Measurements from ENCODE around the gene TMEM181.
"Not testable (repeated sequence)": the region's sequence is repeated elsewhere in the genome, so short reads cannot be mapped to it uniquely, and the experiment has no call there.

TMEM181 gene

GRCh38 chr6:158643836-158644230 lies 83.9 kb downstream of the TMEM181 start:
- DNase-seq (ENCODE audit: low read depth), result no peak

DNA sequence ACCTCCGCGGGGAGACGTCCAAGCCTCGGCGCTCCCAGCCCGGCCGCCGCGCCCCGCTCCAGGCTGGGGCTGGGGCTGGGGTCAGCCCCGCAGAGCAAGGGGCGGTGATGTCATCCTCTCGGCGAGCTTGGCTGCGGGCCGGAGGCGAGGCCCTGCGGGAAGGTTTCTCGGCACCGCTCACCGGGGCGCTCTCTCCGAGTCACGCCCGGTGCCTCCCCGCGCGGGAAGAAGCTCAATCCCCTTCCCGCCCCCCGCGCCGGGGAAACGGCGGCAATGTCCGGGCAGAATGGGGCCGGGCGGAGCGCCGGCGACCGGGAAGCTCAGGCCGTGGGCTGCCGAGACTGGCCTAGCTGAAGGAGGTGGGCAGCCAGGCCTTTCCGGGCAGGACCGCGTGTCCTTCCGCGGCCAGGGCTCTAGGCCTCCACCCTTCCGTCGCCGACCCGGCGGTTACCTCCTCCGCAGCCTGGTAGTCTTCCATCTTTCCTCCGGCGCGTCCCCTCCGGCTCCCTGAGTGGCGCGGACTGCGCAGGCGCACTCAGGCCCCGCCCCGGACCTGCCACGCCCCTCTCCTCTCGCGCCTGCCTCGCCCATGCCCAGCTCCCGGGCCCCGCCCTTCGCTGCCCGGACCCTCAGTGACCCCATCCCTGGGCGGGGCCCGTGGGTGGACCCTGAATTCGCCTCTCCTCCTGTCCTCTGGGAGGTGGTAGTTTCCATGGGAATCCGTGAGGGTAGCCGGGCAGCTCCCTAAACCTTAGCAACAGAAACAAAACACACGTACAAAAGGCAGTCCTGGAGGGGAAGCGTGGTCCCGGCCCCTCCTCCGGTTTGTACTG lies 84.6 kb downstream of the TMEM181 start, which contains the start of gene DYNLT1:
TSS of gene DYNLT1 (minus strand) at position 513 of the 833 bp plus-strand sequence. CDS start at position 478, 35 bp downstream.
- DNase-seq (ENCODE audit: low read depth), result peak; percentile 83

GRCh38 chr6:158645064-158646022 lies 85.5 kb downstream of the TMEM181 start:
- no peak for DNase-seq (ENCODE audit: low read depth)

DNA sequence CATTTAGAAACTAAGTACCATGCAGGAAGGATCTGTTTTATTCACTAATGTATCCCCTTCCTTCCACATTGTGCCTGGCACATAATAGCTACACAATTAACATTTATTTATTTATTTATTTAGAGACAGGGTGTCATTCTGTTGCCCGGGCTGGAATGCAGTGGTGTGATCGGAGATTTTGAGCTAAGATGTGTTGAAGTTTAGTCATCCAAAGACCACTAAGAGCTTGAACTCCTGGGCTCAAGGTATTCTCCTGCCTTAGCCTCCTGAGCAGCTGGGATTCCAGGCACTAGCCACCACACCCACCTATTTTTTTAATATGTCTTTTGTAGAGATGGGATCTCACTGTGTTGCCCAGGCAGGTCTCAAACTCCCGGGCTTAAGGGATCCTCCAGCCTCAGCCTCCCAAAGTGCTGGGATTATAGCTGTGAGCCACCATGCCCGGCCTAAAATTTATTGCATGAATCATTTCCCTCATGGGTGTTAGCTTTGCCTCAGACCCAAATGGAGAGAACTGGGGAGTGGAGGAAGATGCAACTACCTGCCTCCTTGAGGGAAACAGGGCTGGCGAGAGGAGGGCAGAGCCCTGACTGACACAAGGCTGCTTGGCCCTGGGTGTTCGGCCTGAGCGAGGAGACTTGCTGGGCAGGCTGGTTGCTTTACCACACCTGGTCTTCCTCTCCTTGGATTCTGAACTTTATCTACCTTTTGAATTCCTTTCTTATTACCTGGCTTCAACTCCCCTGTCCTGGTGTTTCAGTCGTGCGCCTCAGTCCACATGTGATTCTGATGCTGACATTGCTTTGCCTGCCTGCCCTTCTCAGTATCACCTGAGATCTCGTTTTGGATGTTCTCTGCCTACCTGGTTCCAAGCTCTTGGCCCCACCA lies 86.4 kb downstream of the TMEM181 start:
- no peak for DNase-seq (ENCODE audit: low read depth)

GRCh38 chr6:158647501-158647900 lies 87.6 kb downstream of the TMEM181 start:
- DNase-seq (ENCODE audit: low read depth), result no peak

DNA sequence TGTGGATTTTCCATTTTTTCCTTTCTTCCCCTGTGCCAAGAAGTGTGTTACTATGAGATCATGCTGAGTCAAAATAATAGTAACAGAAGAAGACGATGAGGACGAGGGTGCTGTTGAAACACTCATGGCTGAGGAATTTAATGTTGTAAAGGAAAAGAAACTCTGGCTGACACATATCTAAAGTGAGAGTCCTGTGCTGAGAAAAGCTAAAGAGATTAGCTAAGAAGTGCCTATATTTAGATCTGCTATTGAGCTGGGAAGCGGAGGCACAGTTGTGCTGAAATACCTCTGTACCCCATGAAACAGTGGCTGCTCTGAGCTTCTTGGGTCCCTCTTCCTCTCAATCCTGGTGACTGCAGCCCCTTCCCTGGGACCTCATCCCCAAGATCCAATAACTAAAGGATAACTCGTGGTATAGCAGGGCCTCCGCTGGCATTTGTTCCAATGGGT lies 88.8 kb downstream of the TMEM181 start:
- DNase-seq (ENCODE audit: low read depth), result no peak

DNA sequence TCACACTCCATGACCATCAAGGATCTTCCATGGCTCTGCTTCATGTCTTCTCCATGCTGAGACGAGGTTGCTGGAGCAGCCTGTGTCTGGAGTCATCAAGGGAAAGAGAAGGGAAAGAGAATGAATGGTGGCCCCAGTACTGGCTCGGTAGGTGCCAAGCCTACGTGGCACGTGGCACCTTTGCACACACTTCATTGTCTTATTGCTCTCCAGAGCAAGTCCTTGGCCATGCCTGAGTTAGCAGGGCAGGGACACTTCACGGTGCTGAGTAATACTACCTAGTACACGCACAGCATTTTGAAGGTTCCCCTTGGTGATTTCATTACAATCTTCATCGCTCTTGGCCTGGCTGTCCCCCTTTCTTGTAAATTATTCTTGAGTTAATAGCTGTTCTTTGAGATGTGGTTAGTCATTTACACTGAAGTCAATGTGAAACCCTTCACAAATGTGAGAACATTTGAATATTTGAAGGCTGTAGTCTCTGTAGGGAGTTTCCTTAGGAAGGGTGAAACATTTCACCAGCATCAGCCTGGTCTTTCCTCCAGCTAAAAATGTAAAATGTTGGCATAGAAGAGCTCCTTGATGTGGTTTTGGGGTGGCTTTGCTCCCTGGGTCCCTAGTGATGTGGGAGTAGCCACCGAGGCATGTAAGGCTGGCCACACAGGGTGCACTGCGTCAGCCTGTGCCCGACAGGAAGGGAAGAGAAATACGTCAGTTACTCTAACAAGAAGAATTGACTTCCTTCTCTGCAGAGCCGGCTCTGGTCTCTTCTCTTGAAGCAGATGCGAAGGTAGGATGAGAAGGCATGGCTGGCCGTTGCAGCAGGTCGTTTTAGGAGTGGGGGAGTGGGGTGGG lies 89.6 kb downstream of the TMEM181 start, which contains the start of gene SYTL3:
TSS of gene SYTL3 (plus strand) at position 766 of the 855 bp plus-strand sequence. CDS start 13,215 bp downstream, outside the sequence.
- peak; percentile 53 for DNase-seq (ENCODE audit: low read depth)

DNA sequence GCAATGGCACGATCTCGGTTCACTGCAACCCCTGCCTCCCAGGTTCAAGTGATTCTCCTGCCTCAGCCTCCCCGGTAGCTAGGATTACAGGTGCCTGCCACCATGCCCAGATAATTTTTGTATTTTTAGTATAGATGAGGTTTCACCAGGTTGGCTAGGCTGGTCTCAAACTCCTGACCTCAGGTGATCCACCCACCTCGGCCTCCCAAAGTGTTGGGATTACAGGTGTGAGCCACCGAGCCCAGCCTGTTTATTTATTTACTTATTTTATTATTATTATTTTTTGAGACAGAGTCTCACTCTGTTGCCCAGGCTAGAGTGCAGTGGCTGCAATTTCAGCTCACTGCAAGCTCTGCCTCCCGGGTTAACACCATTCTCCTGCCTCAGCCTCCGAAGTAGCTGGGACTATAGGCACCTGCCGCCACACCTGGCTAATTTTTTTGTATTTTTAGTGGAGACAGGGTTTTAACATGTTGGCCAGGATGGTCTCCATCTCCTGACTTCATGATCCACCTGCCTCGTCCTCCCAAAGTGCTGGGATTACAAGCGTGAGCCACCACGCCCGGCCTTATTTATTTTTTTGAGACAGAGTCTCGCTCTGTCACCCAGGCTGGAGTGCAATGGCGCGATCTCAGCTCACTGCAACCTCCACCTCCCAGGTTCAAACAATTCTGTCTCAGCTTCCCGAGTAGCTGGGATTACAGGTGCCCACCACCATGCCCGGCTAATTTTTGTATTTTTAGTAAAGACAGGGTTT lies 92.3 kb downstream of the TMEM181 start:
- not testable (repeated sequence) for DNase-seq (ENCODE audit: low read depth)

- DNase-seq (ENCODE audit: low read depth), result peak; percentile 78
These were observed 93.9 kb downstream of the TMEM181 start for GRCh38 chr6:158653577-158654354.

DNA sequence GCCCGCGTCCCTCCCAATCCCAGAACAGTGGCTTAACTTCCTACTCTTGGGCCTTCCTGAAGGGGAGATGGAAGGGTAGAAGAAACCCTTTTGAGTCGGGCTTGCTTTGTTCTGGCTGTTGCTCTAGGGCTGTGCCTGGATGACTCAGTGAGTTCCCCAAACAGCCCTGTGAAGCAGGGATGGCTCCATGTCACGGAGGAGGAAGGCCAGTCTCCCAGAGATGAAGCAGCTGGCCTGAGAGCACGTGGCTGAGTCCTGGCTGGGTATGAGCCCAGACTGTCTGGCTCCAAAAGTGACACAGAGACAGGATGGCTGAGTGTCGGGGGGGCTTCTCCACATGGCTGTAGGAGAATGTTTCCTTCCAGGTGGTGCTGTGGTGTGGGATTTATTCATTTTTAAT lies 94.6 kb downstream of the TMEM181 start:
- no peak for DNase-seq (ENCODE audit: low read depth)

GRCh38 chr6:158654960-158655489 lies 95.1 kb downstream of the TMEM181 start:
- DNase-seq (ENCODE audit: low read depth), result no peak

GRCh38 chr6:158655569-158656450 lies 95.9 kb downstream of the TMEM181 start:
- no peak for DNase-seq (ENCODE audit: low read depth)

GRCh38 chr6:158656986-158657385 lies 97.1 kb downstream of the TMEM181 start:
- not testable (repeated sequence) for DNase-seq (ENCODE audit: low read depth)

DNA sequence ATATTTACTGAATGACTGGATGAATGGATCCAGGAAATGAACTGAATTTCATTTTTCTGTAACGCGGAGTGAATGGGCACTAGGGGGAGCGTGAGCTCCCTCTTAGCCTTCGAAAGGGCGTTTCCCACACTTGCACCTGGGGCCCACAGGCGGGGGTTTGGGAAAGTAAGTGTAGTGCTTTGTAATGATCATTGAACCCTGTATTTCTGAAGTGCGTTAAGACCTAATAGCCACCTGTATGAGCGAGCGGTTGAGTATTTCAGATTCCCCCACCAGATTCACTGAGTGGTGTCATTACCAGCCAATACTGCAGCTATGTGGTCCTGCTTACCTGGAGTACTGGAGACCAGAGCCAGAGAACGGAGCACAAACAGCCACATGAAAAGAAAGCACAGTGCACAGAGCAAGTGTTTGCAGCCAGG lies 100.5 kb downstream of the TMEM181 start:
- peak; percentile 31 for DNase-seq (ENCODE audit: low read depth)

GRCh38 chr6:158661156-158661685 lies 101.3 kb downstream of the TMEM181 start:
- no peak for DNase-seq (ENCODE audit: low read depth)

DNA sequence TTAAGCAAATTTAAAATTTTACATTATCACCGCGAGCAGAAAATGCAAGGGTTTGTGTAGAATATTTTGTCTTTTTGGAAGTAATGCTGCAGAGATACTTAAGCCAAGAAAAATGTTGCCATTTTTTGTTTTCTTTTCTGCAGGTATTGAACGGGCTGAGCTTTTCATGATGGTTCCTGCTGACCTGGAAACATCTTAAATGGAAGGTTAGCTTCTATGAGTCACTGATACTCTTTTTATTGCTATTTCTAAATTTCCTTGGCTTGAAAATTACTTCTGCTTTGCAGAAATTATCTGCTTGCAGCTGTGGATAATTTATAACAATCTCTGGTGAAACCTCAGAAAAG lies 102.7 kb downstream of the TMEM181 start:
- DNase-seq (ENCODE audit: low read depth), result no peak

DNA sequence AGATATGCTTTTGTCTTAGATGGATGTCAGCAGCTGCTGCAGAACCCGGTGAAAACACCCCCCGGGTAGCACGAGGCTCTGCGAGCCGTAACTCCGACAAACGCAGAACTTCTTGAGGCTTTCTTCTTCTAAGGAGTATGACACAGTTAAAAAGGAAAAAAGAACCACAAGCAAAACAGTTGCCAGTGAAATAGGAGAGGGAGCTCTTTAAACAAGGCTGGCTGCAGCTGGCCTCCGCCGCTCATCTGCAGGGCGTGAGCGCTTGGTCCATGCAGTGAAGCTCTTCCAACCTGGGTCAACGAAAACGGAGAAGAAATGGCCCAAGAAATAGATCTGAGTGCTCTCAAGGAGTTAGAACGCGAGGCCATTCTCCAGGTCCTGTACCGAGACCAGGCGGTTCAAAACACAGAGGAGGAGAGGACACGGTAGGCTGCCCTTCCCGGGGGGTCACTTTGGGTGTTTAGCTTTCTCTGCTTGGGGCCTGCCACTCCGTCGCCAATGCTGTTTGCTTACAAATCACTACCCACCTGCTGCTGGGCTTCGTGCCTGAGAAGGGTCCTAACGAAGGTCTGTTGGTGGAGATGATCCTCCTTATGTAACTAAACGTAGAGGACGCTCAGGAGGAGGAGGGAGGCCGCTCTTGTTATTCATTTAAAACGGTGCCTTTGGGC lies 103.2 kb downstream of the TMEM181 start:
- DNase-seq (ENCODE audit: low read depth), result no peak

Measured in activated T-helper 1 cell treated with Interleukin-2 at 50 U/mL for 16 hours (primary cell).